ENCODE measurements around the gene PLEKHH2.
"Not testable (repeated sequence)": the region's sequence is repeated elsewhere in the genome, so short reads cannot be mapped to it uniquely, and the experiment has no call there.

The PLEKHH2 gene
- total RNA-seq, result 0.74 to 5.5 reads per million in 2 experiments

- DNase-seq (ENCODE audit: low read depth), result peak; percentile 83
Measured at GRCh38 chr2:43637030-43637803, at the start of gene PLEKHH2. TSS of gene PLEKHH2 (plus strand) at chr2:43637260. CDS start at chr2:43644674, 7,414 bp downstream.

GRCh38 chr2:43592443-43592842 is 44.6 kb upstream of the PLEKHH2 start:
- no peak for DNase-seq (ENCODE audit: low read depth)

- no peak for DNase-seq (ENCODE audit: low read depth)
Measured at GRCh38 chr2:43593254-43593653, 43.8 kb upstream of the PLEKHH2 start.

GRCh38 chr2:43594875-43595274 is 42.2 kb upstream of the PLEKHH2 start:
- no peak for DNase-seq (ENCODE audit: low read depth)

- DNase-seq (ENCODE audit: low read depth), result peak; percentile 88
Measured at GRCh38 chr2:43595603-43596412, 41.3 kb upstream of the PLEKHH2 start, which contains the start of gene THADA. TSS of gene THADA (minus strand) at chr2:43596038. CDS start at chr2:43592392, 3,646 bp downstream.

- not testable (repeated sequence) for DNase-seq (ENCODE audit: low read depth)
Measured at GRCh38 chr2:43600596-43600995, 36.5 kb upstream of the PLEKHH2 start.

- no peak for DNase-seq (ENCODE audit: low read depth)
Measured at GRCh38 chr2:43604674-43605073, 32.4 kb upstream of the PLEKHH2 start.

GRCh38 chr2:43605079-43605655 is 31.9 kb upstream of the PLEKHH2 start:
- DNase-seq (ENCODE audit: low read depth), result no peak

GRCh38 chr2:43605851-43606250 is 31.2 kb upstream of the PLEKHH2 start:
- no peak for DNase-seq (ENCODE audit: low read depth)

GRCh38 chr2:43609290-43609918 is 27.7 kb upstream of the PLEKHH2 start:
- no peak for DNase-seq (ENCODE audit: low read depth)

- no peak for DNase-seq (ENCODE audit: low read depth)
Measured at GRCh38 chr2:43610361-43610760, 26.7 kb upstream of the PLEKHH2 start.

- peak; percentile 49 for DNase-seq (ENCODE audit: low read depth)
Measured at GRCh38 chr2:43611987-43612894, 24.8 kb upstream of the PLEKHH2 start.

GRCh38 chr2:43612944-43613343 is 24.1 kb upstream of the PLEKHH2 start:
- no peak for DNase-seq (ENCODE audit: low read depth)

- DNase-seq (ENCODE audit: low read depth), result no peak
Measured at GRCh38 chr2:43616967-43617680, 19.9 kb upstream of the PLEKHH2 start.

- DNase-seq (ENCODE audit: low read depth), result no peak
Measured at GRCh38 chr2:43619511-43619910, 17.5 kb upstream of the PLEKHH2 start.

GRCh38 chr2:43622931-43623451 is 14.1 kb upstream of the PLEKHH2 start:
- DNase-seq (ENCODE audit: low read depth), result no peak

GRCh38 chr2:43631618-43632317 is 5.3 kb upstream of the PLEKHH2 start:
- no peak for DNase-seq (ENCODE audit: low read depth)

- DNase-seq (ENCODE audit: low read depth), result no peak
Measured at GRCh38 chr2:43634604-43635306, 2.3 kb upstream of the PLEKHH2 start.

- DNase-seq (ENCODE audit: low read depth), result not testable (repeated sequence)
Measured at GRCh38 chr2:43636153-43636552, 907 bp upstream of the PLEKHH2 start.
